Transverse colon (tissue), 4 donors: ENCODE data around the gene PTPRD. TPM values are rescaled to one million over a fixed set of nuclear protein-coding genes. Genes with fewer than 3 reads are reported as not detected.

Experiments used
- DNase-seq: peaks from one replicate; pipeline ENCODE4 v3.0.0-alpha.2; 2019
- H3K27ac ChIP-seq, 4 donors: fragments of 200-600 bp; sonication (generic); 2 replicates each; pipeline ENCODE4 v1.5.1; 2016 to 2018; ENCODE audit warnings: inconsistent platforms in 4 of 4
- H3K27me3 ChIP-seq: fragments of 200-600 bp; sonication (generic); 2 replicates; pipeline ENCODE4 v1.5.1; 2017; ENCODE audit warnings: inconsistent platforms
- H3K36me3 ChIP-seq, 4 donors: fragments of 200-600 bp; sonication (generic); 2 replicates each; pipeline ENCODE4 v1.5.1; 2017 to 2019; ENCODE audit warnings: inconsistent platforms in 4 of 4
- H3K4me1 ChIP-seq, 4 donors: fragments of 200-600 bp; sonication (generic); 2 replicates each; pipeline ENCODE4 v1.5.1; 2017 to 2020; ENCODE audit warnings: inconsistent platforms in 4 of 4
- H3K4me3 ChIP-seq, 4 donors: fragments of 200-600 bp; sonication (generic); 1 replicate in 1 of 4; 2 replicates in 3 of 4; pipeline versions ENCODE4 v1.5.1 to v1.6.1; 2017 to 2019; ENCODE audit warnings: inconsistent platforms in 4 of 4
- H3K9me3 ChIP-seq, 2 donors: fragments of 200-600 bp; sonication (generic); 2 replicates each; pipeline ENCODE4 v1.5.1; 2017 to 2019; ENCODE audit warnings: inconsistent platforms in 2 of 2
- CTCF ChIP-seq, 5 experiments: fragments of 200-600 bp in 3 of 5; fragments of 450-650 bp in 2 of 5; sonication (generic) in 3 of 5; IDR thresholded peaks; 1 replicate in 2 of 5; 2 replicates in 3 of 5; pipeline ENCODE4 v1.5.1; 2016 to 2017; ENCODE audit warnings: antibody characterized with exemption in 5 of 5, inconsistent platforms in 3 of 5, mild to moderate bottlenecking in 2 of 5, moderate library complexity in 1 of 5
- EP300 ChIP-seq: sonication (generic); formaldehyde crosslinking; IDR thresholded peaks from one replicate; pipeline ENCODE4 v1.6.1; 2017; ENCODE audit warnings: antibody characterized with exemption, low read depth
- POLR2A ChIP-seq: fragments of 450-650 bp; IDR thresholded peaks from one replicate; pipeline ENCODE4 v1.6.1; 2016; ENCODE audit warnings: antibody characterized with exemption, mild to moderate bottlenecking, moderate library complexity
- POLR2AphosphoS5 ChIP-seq, 3 donors: sonication (generic); formaldehyde crosslinking; IDR thresholded peaks; one replicate each; pipeline ENCODE4 v1.6.1; 2016; ENCODE audit warnings: antibody characterized with exemption in 3 of 3
- WGBS, 2 donors: methylation state at CpG; one replicate each; pipeline ENCODE4 v1.1.5; 2018; ENCODE audit warnings: low coverage in 1 of 2; 5-methylcytosine and 5-hydroxymethylcytosine counted together
- in situ Hi-C, 4 donors: fragments of 200-750 bp; cut with MboI; loops; one replicate each; pipeline versions ENCODE4 v1.15.0 to v1.15.1; 2017; ENCODE audit warnings: low sequenced_read_pairs in 3 of 4, low pct_ligation_motif_present in 1 of 4, low pct_unique_long_range_greater_than_20kb in 1 of 4
- intact Hi-C: fragments of 100-400 bp; cut with DNase I; formaldehyde crosslinking; loops from one replicate; pipeline ENCODE4 v1.15.1; 2023; ENCODE audit warnings: low total_unique reads
- total RNA-seq, 4 donors: library from RNA; depleted of rRNA; stranded (reverse); fragments of >200 nt; gene quantifications; one replicate each; pipeline ENCODE4 v1.1.0, GENCODE V29; 2016

PTPRD gene
- total RNA-seq, 4 donors from 2014 or later = 43.0 to 115 (median 79.1) TPM

DNA sequence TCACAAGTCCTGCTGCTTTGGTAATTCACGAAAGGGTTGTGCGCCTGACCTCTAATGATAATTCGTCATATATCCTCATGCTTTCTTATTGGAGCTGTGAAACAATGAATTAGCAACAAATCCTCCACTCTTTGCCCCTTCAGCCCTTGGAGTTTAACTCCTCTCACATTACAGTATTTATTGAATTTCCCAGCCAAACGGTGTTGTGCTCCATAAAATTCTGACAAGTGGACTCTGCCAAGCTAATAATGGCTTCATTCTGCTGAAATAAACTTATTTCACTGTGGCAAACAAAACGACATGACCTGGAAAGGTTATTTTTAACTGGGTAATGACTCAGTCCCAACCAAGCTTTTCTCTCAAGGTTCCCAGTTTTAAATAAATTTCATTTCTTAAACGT is 1828.9 kb downstream of the PTPRD start:
- no peak for DNase-seq
- Histone ChIP-seq H3K27ac (no peak overlapping the region), H3K4me1 (no peaks in the 10 kb centered on the region), H3K27me3 (no peaks in the 10 kb centered on the region), H3K36me3 (no peaks in the 10 kb centered on the region), H3K4me3 (no peak overlapping the region), H3K9me3 (no peaks in the 10 kb centered on the region)
- TF ChIP-seq POLR2A = no peak
- no peak for TF ChIP-seq POLR2AphosphoS5 (IDR thresholded peaks at IDR 0.05)
- TF ChIP-seq CTCF (IDR thresholded peaks at IDR 0.05) = no peak
- no peak for TF ChIP-seq EP300
- intact Hi-C loops (no loop called here), in situ Hi-C loops (no loop called here)
- 65 to 76% methylated on average over 6 of the region's 6 CpGs for WGBS, 2 donors

DNA sequence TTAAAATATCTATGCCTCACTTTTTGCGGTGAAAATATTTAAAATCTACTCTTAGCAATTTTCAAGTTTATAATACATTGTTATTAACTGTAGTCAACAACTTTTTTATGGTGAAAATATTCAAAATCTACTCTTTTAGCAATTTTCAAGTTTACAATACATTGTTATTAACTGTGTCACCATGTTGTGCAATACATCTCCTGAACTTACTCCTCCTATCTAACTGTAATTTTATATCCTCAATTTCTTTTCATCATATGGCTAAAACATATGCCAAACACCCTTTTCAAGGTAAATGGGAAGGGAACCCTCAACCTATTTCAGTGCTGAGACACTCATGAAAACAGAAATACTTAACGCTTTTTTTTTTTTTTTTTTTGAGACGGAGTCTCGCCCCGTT is 1830.6 kb downstream of the PTPRD start:
- in situ Hi-C loops = no loop called here
- Histone ChIP-seq H3K9me3 (no peaks in the 10 kb centered on the region), H3K4me3 (no peak overlapping the region), H3K27me3 (no peaks in the 10 kb centered on the region), H3K27ac (no peak overlapping the region), H3K36me3 (no peaks in the 10 kb centered on the region), H3K4me1 (no peaks in the 10 kb centered on the region)
- DNase-seq = no peak
- WGBS, 2 donors = 91 to 93% methylated on average over 5 of the region's 5 CpGs
- TF ChIP-seq POLR2A (no peak), POLR2AphosphoS5 (IDR thresholded peaks at IDR 0.05) (no peak), CTCF (IDR thresholded peaks at IDR 0.05) (no peak), EP300 (no peak)
- intact Hi-C loops = no loop called here

- Histone ChIP-seq H3K36me3 (no peaks in the 10 kb centered on the region), H3K4me1 (no peaks in the 10 kb centered on the region), H3K4me3 (no peak overlapping the region), H3K9me3 (no peaks in the 10 kb centered on the region), H3K27ac (no peak overlapping the region), H3K27me3 (no peaks in the 10 kb centered on the region)
- TF ChIP-seq POLR2AphosphoS5 (IDR thresholded peaks at IDR 0.05) = no peak
- no peak for TF ChIP-seq CTCF (IDR thresholded peaks at IDR 0.05)
- TF ChIP-seq POLR2A = no peak
- TF ChIP-seq EP300 = no peak
- in situ Hi-C loops (no loop called here), intact Hi-C loops (no loop called here)
- 62 to 88% methylated on average over 1 of the region's 1 CpG for WGBS, 2 donors
- no peak for DNase-seq
Observed at GRCh38 chr9:8781458-8781857, 1831.3 kb downstream of the PTPRD start.

GRCh38 chr9:8780386-8780785 is 1832.4 kb downstream of the PTPRD start:
- Histone ChIP-seq H3K4me1 (no peaks in the 10 kb centered on the region), H3K4me3 (no peak overlapping the region), H3K27ac (no peak overlapping the region), H3K36me3 (no peaks in the 10 kb centered on the region), H3K9me3 (no peaks in the 10 kb centered on the region), H3K27me3 (no peaks in the 10 kb centered on the region)
- WGBS, 2 donors = 80 to 92% methylated on average over 3 of the region's 3 CpGs
- TF ChIP-seq CTCF (IDR thresholded peaks at IDR 0.05) = no peak
- TF ChIP-seq POLR2AphosphoS5 (IDR thresholded peaks at IDR 0.05) = no peak
- TF ChIP-seq EP300 = no peak
- no peak for TF ChIP-seq POLR2A
- in situ Hi-C loops (no loop called here), intact Hi-C loops (no loop called here)
- no peak for DNase-seq
